DOHH2 (cell line): ENCODE results near the gene CACNG7.

Experiments used
- H3F3A ChIP-seq: fragments of 200-600 bp; sonication (generic), shearing (Covaris generic); 2 replicates; pipeline ENCODE4 v1.6.0; 2016; ENCODE audit warnings: antibody characterized with exemption, mild to moderate bottlenecking; ENCODE audit not compliant: control insufficient read depth, insufficient read depth
- H3K27ac ChIP-seq: fragments of 200-600 bp; sonication (generic); 2 replicates; pipeline ENCODE4 v1.5.1; 2014; ENCODE audit warnings: low read depth, mild to moderate bottlenecking, low read length, moderate library complexity
- H3K27me3 ChIP-seq: fragments of 200-600 bp; sonication (generic); 2 replicates; pipeline ENCODE4 v1.6.1; 2014; ENCODE audit warnings: mild to moderate bottlenecking, low read length, mixed read lengths; ENCODE audit not compliant: control insufficient read depth
- H3K36me3 ChIP-seq: fragments of 200-600 bp; sonication (generic); 2 replicates; pipeline ENCODE4 v1.6.1; 2014; ENCODE audit warnings: mild to moderate bottlenecking, low read length, moderate library complexity, mixed read lengths; ENCODE audit not compliant: control insufficient read depth
- H3K4me1 ChIP-seq: fragments of 200-600 bp; sonication (generic); 2 replicates; pipeline ENCODE4 v1.6.1; 2014; ENCODE audit warnings: mild to moderate bottlenecking, low read length, mixed read lengths; ENCODE audit not compliant: control insufficient read depth
- H3K4me2 ChIP-seq: fragments of 200-600 bp; sonication (generic); 2 replicates; pipeline ENCODE4 v1.6.0; 2014; ENCODE audit warnings: mild to moderate bottlenecking, low read length, moderate library complexity
- H3K4me3 ChIP-seq: fragments of 200-600 bp; sonication (generic); 2 replicates; pipeline ENCODE4 v1.5.1; 2014; ENCODE audit warnings: mild to moderate bottlenecking, low read length, mixed read lengths
- H3K79me2 ChIP-seq: fragments of 200-600 bp; sonication (generic); 2 replicates; pipeline ENCODE4 v1.6.1; 2014; ENCODE audit warnings: mild to moderate bottlenecking, low read length, mixed read lengths; ENCODE audit not compliant: control insufficient read depth
- H3K9me2 ChIP-seq: fragments of 200-600 bp; sonication (generic); replicated peaks from 2 replicates; pipeline ENCODE4 v1.6.1; 2014; ENCODE audit warnings: mild to moderate bottlenecking, low read length, mixed read lengths; ENCODE audit not compliant: control insufficient read depth
- H3K9me3 ChIP-seq: fragments of 200-600 bp; sonication (generic); 2 replicates; pipeline ENCODE4 v1.6.1; 2014; ENCODE audit warnings: antibody characterized with exemption, low read length, mixed read lengths; ENCODE audit not compliant: control insufficient read depth, insufficient read depth
- H4K20me1 ChIP-seq: fragments of 200-600 bp; sonication (generic); 2 replicates; pipeline ENCODE4 v1.6.0; 2014; ENCODE audit warnings: low read depth, mild to moderate bottlenecking, antibody characterized with exemption, low read length, moderate library complexity; ENCODE audit not compliant: control insufficient read depth, insufficient read depth
- EZH2phosphoT487 ChIP-seq: fragments of 200-600 bp; sonication (generic); IDR thresholded peaks from 2 replicates; pipeline ENCODE4 v1.6.1; 2017; ENCODE audit warnings: borderline replicate concordance, mild to moderate bottlenecking, antibody characterized with exemption, low read length, moderate library complexity, mixed read lengths
- TF ChIP-seq, protein P1 (sequence below): fragments of 200-600 bp; sonication (generic); IDR thresholded peaks from one replicate; pipeline ENCODE4 v1.5.1; 2014; ENCODE audit warnings: antibody characterized with exemption, mild to moderate bottlenecking, low read depth, low read length; ENCODE audit not compliant: poor library complexity, severe bottlenecking

Gene CACNG7

DNA sequence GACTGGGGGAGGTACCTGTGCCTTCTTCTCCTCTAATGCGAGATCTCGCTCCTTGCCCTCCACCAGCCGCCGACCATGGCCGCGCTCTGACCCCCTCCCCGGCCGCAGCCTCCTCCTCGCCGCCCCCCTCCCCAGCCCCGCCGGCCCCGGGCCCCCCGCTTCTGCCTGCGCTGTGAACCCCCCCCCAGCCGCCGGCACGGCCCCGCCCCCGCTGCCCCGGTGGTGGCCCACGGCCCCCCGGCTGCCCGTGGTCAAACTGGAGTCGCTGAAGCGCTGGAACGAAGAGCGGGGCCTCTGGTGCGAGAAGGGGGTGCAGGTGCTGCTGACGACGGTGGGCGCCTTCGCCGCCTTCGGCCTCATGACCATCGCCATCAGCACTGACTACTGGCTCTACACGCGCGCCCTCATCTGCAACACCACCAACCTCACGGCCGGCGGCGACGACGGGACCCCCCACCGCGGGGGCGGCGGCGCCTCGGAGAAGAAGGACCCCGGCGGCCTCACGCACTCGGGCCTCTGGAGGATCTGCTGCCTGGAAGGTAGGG is 53.9 kb downstream of the CACNG7 start, which contains the start of gene CACNG8:
Gene CACNG8, plus strand, starts transcription at position 51 of the 545 bp plus-strand sequence.
- H3K9me3 ChIP-seq: no peaks in the 10 kb centered on the region
- H3K36me3 ChIP-seq: no peaks in the 10 kb centered on the region
- H3K9me2 ChIP-seq: no peaks in the 10 kb centered on the region
- H3F3A ChIP-seq: no peaks in the 10 kb centered on the region
- peaks cover 7% of the 10 kb centered on the region for H3K27me3 ChIP-seq
- TF ChIP-seq EZH2phosphoT487: no peak
- TF ChIP-seq, protein P1, sequence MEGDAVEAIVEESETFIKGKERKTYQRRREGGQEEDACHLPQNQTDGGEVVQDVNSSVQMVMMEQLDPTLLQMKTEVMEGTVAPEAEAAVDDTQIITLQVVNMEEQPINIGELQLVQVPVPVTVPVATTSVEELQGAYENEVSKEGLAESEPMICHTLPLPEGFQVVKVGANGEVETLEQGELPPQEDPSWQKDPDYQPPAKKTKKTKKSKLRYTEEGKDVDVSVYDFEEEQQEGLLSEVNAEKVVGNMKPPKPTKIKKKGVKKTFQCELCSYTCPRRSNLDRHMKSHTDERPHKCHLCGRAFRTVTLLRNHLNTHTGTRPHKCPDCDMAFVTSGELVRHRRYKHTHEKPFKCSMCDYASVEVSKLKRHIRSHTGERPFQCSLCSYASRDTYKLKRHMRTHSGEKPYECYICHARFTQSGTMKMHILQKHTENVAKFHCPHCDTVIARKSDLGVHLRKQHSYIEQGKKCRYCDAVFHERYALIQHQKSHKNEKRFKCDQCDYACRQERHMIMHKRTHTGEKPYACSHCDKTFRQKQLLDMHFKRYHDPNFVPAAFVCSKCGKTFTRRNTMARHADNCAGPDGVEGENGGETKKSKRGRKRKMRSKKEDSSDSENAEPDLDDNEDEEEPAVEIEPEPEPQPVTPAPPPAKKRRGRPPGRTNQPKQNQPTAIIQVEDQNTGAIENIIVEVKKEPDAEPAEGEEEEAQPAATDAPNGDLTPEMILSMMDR: no peak
- no peaks in the 10 kb centered on the region for H3K4me1 ChIP-seq
- no peaks in the 10 kb centered on the region for H4K20me1 ChIP-seq
- H3K4me2 ChIP-seq: no peak within 1 kb of the TSS
- no peak within 1 kb of the TSS for H3K27ac ChIP-seq
- H3K4me3 ChIP-seq: no peak within 1 kb of the TSS
- H3K79me2 ChIP-seq: no peaks in the 10 kb centered on the region

DNA sequence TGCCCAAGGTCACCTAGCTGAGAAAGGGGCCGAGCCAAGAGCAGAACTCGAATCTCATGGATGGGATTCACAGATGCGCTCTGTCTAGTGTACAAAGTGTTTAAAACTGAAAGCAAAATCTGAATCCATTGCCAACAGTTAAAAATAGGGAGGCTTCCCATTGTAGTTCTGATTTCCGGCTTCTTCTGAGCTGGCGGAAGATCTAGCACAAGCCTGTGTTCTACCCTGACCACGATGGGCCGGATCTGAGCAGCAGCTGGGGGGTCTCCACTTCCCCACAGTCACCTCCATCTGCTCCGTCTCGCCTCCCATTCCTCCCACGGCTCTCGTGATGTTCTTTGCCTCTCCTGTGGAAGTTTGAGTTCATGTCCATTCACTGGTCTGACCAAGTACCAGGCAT is 56.0 kb downstream of the CACNG7 start:
- Histone ChIP-seq H3K36me3 (no peaks in the 10 kb centered on the region), H3K4me2 (no peak overlapping the region), H3K27ac (no peak overlapping the region), H3K9me2 (no peaks in the 10 kb centered on the region), H3K4me1 (no peaks in the 10 kb centered on the region), H3K27me3 (peaks cover 4% of the 10 kb centered on the region; the same call in 1 of the 2 replicates), H3K79me2 (no peaks in the 10 kb centered on the region), H4K20me1 (no peaks in the 10 kb centered on the region), H3F3A (no peaks in the 10 kb centered on the region), H3K9me3 (no peaks in the 10 kb centered on the region), H3K4me3 (no peak overlapping the region)
- no peak for TF ChIP-seq EZH2phosphoT487
- TF ChIP-seq, protein P1: no peak

DNA sequence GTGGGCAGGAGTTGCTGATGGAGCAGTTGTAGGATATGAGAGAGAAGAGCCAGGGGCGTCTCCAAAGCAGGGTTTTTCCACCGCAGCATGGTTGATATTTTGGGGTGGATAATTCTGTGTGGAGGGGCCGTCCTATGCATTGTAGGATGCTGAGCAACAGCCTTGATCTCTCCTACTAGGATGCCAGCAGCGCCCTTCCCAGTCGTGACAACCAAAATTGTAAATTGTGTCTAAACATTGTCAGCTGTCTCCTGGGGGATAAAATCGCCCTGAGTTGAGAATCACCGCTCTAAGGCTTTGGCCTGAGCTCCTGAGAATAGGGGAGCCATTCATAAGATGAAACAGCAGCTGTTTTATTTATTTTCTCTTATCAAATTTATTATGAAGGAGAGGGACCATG is 57.9 kb downstream of the CACNG7 start:
- no peaks in the 10 kb centered on the region for H3K9me3 ChIP-seq
- no peaks in the 10 kb centered on the region for H3K36me3 ChIP-seq
- no peak for TF ChIP-seq EZH2phosphoT487
- TF ChIP-seq, protein P1: no peak
- H3K27me3 ChIP-seq: no peaks in the 10 kb centered on the region
- H3K4me3 ChIP-seq: no peak overlapping the region
- no peaks in the 10 kb centered on the region for H3F3A ChIP-seq
- H3K4me2 ChIP-seq: no peak overlapping the region
- H3K9me2 ChIP-seq: no peaks in the 10 kb centered on the region
- no peak overlapping the region for H3K27ac ChIP-seq
- no peaks in the 10 kb centered on the region for H3K79me2 ChIP-seq
- H3K4me1 ChIP-seq: no peaks in the 10 kb centered on the region
- no peaks in the 10 kb centered on the region for H4K20me1 ChIP-seq
